Fibroblast of lung (primary cell): Measurements from ENCODE around the gene CGGBP1. TPM values are rescaled to one million over a fixed set of nuclear protein-coding genes. Genes with fewer than 3 reads are reported as not detected.

Experiments
- DNase-seq, 2 donors: peaks; one replicate each; pipeline versions ENCODE4 v3.0.0 to v3.0.0-alpha.2; 2010; ENCODE audit warnings: low read depth in 2 of 2
- H2AFZ ChIP-seq: 2 replicates; pipeline ENCODE4 v1.5.1; 2012; ENCODE audit warnings: low read length, control low read depth, inconsistent platforms
- H3K27ac ChIP-seq: 2 replicates; pipeline ENCODE4 v1.5.1; 2011; ENCODE audit warnings: low read length, control low read depth; ENCODE audit not compliant: insufficient read depth
- H3K27me3 ChIP-seq: 2 replicates; pipeline ENCODE4 v1.5.1; 2011; ENCODE audit warnings: mild to moderate bottlenecking, low read length; ENCODE audit not compliant: control insufficient read depth, insufficient read depth
- H3K36me3 ChIP-seq: 2 replicates; pipeline ENCODE4 v1.5.1; 2011; ENCODE audit warnings: low read length; ENCODE audit not compliant: control insufficient read depth, insufficient read depth
- H3K4me1 ChIP-seq: 2 replicates; pipeline ENCODE4 v1.5.1; 2011; ENCODE audit warnings: low read length; ENCODE audit not compliant: control insufficient read depth, insufficient read depth; ENCODE audit errors: extremely low read depth
- H3K4me2 ChIP-seq: 2 replicates; pipeline ENCODE4 v1.5.1; 2011; ENCODE audit warnings: low read length, control low read depth; ENCODE audit not compliant: insufficient read depth; ENCODE audit errors: extremely low read depth
- H3K4me3 ChIP-seq, 4 experiments: fragments of 200-600 bp in 1 of 4; sonication (generic) in 1 of 4; replicated peaks in 1 of 4; 2 replicates each; pipeline ENCODE4 v1.5.1; 2011 to 2016; ENCODE audit warnings: low read length in 4 of 4, low read depth in 3 of 4, mild to moderate bottlenecking in 3 of 4, control low read depth in 2 of 4, inconsistent platforms in 1 of 4, mixed read lengths in 1 of 4; ENCODE audit not compliant: insufficient read depth in 1 of 4; ENCODE audit errors: control extremely low read depth in 1 of 4
- H3K79me2 ChIP-seq: 2 replicates; pipeline ENCODE4 v1.5.1; 2012; ENCODE audit warnings: mild to moderate bottlenecking, low read length, inconsistent platforms; ENCODE audit not compliant: control insufficient read depth, insufficient read depth
- H3K9ac ChIP-seq: 2 replicates; pipeline ENCODE4 v1.5.1; 2011; ENCODE audit warnings: mild to moderate bottlenecking, low read length, control low read depth; ENCODE audit not compliant: insufficient read depth
- H3K9me3 ChIP-seq: 2 replicates; pipeline ENCODE4 v1.5.1; 2012; ENCODE audit warnings: low read depth, low read length; ENCODE audit not compliant: control insufficient read depth, insufficient read depth
- H4K20me1 ChIP-seq: 2 replicates; pipeline ENCODE4 v1.5.1; 2011; ENCODE audit warnings: low read length; ENCODE audit not compliant: control insufficient read depth, insufficient read depth; ENCODE audit errors: extremely low read depth
- EZH2 ChIP-seq: IDR thresholded peaks from 2 replicates; pipeline ENCODE4 v1.5.1; 2012; ENCODE audit warnings: low read length, control low read depth, mild to moderate bottlenecking; ENCODE audit errors: missing control alignments
- polyA plus RNA-seq, 2 donors: library from polyadenylated mRNA; depleted of rRNA in 1 of 2; stranded (reverse) in 1 of 2; unstranded in 1 of 2; fragments of >200 nt; gene quantifications; 2 replicates each; pipeline ENCODE4 v1.2.1, GENCODE V29; 2011 to 2012; ENCODE audit warnings: missing spikeins in 1 of 2
- total RNA-seq: library from RNA; depleted of rRNA; stranded (reverse); fragments of >200 nt; gene quantifications from 2 replicates; pipeline ENCODE4 v1.2.1, GENCODE V29; 2014
- TF ChIP-seq, protein P1 (sequence below), 2 donors: IDR thresholded peaks in 1 of 2; conservative IDR thresholded peaks in 1 of 2; 1 replicate in 1 of 2; 2 replicates in 1 of 2; pipeline ENCODE4 v1.5.1; 2011 to 2012; ENCODE audit warnings: low read length in 2 of 2, control low read depth in 1 of 2, inconsistent platforms in 1 of 2, low read depth in 1 of 2, mild to moderate bottlenecking in 1 of 2

CGGBP1 gene
- total and polyA plus RNA-seq, 2 donors (not counting 1 experiment from before 2014, with no cell fraction given) = 70.8 to 71.0 TPM

DNA sequence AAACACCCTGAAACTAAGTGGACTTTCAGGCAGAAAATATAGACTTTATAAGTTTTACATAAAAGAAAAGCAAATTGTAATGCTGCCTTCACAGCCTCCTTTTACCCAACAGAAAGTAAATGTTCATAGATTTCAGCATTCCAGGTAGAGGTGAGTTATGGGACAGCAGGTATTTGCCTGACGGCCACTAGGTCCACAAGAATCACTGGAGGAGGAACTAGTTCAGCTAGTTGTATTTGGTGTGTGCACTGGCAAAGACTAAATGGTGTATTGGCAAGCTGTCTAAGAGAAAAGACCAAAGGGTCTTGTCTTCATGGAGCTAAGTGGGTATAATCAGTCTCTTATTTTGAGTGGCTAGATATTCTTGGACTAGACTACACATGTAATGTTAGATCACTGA lies 34.5 kb upstream of the CGGBP1 start:
- no peak overlapping the region for H3K27ac ChIP-seq
- no peaks in the 10 kb centered on the region for H4K20me1 ChIP-seq
- no peaks in the 10 kb centered on the region for H3K36me3 ChIP-seq
- no peaks in the 10 kb centered on the region for H3K9me3 ChIP-seq
- H3K27me3 ChIP-seq = no peaks in the 10 kb centered on the region
- DNase-seq = no peak
- H3K79me2 ChIP-seq = peaks cover 2% of the 10 kb centered on the region
- H3K9ac ChIP-seq = no peak overlapping the region
- no peaks in the 10 kb centered on the region for H3K4me1 ChIP-seq
- H3K4me3 ChIP-seq = no peak overlapping the region
- TF ChIP-seq, protein P1, sequence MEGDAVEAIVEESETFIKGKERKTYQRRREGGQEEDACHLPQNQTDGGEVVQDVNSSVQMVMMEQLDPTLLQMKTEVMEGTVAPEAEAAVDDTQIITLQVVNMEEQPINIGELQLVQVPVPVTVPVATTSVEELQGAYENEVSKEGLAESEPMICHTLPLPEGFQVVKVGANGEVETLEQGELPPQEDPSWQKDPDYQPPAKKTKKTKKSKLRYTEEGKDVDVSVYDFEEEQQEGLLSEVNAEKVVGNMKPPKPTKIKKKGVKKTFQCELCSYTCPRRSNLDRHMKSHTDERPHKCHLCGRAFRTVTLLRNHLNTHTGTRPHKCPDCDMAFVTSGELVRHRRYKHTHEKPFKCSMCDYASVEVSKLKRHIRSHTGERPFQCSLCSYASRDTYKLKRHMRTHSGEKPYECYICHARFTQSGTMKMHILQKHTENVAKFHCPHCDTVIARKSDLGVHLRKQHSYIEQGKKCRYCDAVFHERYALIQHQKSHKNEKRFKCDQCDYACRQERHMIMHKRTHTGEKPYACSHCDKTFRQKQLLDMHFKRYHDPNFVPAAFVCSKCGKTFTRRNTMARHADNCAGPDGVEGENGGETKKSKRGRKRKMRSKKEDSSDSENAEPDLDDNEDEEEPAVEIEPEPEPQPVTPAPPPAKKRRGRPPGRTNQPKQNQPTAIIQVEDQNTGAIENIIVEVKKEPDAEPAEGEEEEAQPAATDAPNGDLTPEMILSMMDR (conservative IDR thresholded peaks at IDR 0.05 in 1 of 2, IDR thresholded peaks at IDR 0.05 in 1 of 2; ENCODE audit: low read depth in 1 of 2, low read length in 2 of 2) = no peak
- no peak for TF ChIP-seq EZH2
- no peak overlapping the region for H3K4me2 ChIP-seq
- H2AFZ ChIP-seq = no peak overlapping the region

GRCh38 chr3:88092270-88092669 lies 33.5 kb upstream of the CGGBP1 start:
- Histone ChIP-seq H3K9ac (no peak overlapping the region), H3K79me2 (peaks cover 2% of the 10 kb centered on the region), H3K36me3 (no peaks in the 10 kb centered on the region), H4K20me1 (no peaks in the 10 kb centered on the region), H3K4me1 (no peaks in the 10 kb centered on the region), H3K27me3 (no peaks in the 10 kb centered on the region), H3K4me3 (no peak overlapping the region), H3K27ac (no peak overlapping the region), H3K4me2 (no peak overlapping the region), H3K9me3 (no peaks in the 10 kb centered on the region), H2AFZ (no peak overlapping the region)
- TF ChIP-seq, protein P1 (conservative IDR thresholded peaks at IDR 0.05 in 1 of 2, IDR thresholded peaks at IDR 0.05 in 1 of 2; ENCODE audit: low read depth in 1 of 2, low read length in 2 of 2) = no peak
- TF ChIP-seq EZH2 = no peak
- no peak for DNase-seq

DNA sequence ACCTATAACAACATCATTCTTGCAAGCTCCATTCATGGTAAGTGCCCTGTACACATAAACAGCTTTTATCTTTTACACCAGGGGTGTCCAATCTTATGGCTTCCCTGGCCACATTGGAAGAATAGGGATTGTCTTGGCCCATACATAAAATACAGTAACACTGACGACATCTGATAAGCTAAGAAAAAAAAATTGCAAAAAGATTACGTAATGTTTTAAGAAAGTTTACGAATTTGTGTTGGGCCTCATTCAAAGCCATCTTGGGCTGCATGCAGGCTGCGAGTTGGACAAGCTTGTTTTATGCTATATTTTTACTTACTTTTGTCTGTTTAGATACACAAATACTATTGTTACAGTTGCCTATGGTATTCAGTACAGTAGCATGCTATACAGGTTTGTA lies 31.9 kb upstream of the CGGBP1 start:
- Histone ChIP-seq H3K27ac (no peak overlapping the region), H3K36me3 (no peaks in the 10 kb centered on the region), H4K20me1 (no peaks in the 10 kb centered on the region), H3K27me3 (no peaks in the 10 kb centered on the region), H3K4me3 (no peak overlapping the region), H3K79me2 (no peaks in the 10 kb centered on the region), H3K9me3 (no peaks in the 10 kb centered on the region), H3K4me1 (no peaks in the 10 kb centered on the region), H2AFZ (no peak overlapping the region), H3K9ac (no peak overlapping the region), H3K4me2 (no peak overlapping the region)
- no peak for DNase-seq
- TF ChIP-seq, protein P1 (conservative IDR thresholded peaks at IDR 0.05 in 1 of 2, IDR thresholded peaks at IDR 0.05 in 1 of 2; ENCODE audit: low read depth in 1 of 2, low read length in 2 of 2) = no peak
- no peak for TF ChIP-seq EZH2
